LNCaP clone FGC (cell line): ENCODE data around the gene SMIM35.

Experiments
- DNase-seq: peaks from one replicate; pipeline ENCODE4 v3.0.0-alpha.2; 2011; ENCODE audit warnings: low read depth
- H3K4me3 ChIP-seq: 2 replicates; pipeline ENCODE4 v1.5.1; 2011; ENCODE audit warnings: mild to moderate bottlenecking, low read depth, low read length, control low read depth
- TF ChIP-seq, protein P1 (sequence below): IDR thresholded peaks from 2 replicates; pipeline ENCODE4 v1.5.1; 2012; ENCODE audit warnings: mild to moderate bottlenecking; ENCODE audit not compliant: control insufficient read depth, insufficient read depth; ENCODE audit errors: extremely low read depth

Gene SMIM35

DNA sequence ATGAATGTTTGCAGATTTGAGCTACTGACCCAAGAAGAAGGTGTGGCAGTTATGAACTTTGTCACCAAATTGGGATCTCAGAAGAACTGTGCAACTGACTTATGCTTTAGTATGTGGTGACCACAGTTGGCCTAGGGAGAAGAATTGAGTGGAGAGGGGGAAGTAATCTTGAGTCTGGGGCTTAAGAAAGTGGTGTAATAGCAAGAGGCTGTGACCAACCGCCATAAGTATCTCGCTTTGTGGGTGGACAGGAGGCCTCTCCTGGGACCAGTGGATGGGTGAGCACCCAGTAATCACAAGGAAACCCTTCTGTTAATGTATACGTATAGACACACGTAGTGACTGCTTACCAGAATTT, 113.3 kb downstream of the SMIM35 start:
- DNase-seq: no peak
- TF ChIP-seq, protein P1, sequence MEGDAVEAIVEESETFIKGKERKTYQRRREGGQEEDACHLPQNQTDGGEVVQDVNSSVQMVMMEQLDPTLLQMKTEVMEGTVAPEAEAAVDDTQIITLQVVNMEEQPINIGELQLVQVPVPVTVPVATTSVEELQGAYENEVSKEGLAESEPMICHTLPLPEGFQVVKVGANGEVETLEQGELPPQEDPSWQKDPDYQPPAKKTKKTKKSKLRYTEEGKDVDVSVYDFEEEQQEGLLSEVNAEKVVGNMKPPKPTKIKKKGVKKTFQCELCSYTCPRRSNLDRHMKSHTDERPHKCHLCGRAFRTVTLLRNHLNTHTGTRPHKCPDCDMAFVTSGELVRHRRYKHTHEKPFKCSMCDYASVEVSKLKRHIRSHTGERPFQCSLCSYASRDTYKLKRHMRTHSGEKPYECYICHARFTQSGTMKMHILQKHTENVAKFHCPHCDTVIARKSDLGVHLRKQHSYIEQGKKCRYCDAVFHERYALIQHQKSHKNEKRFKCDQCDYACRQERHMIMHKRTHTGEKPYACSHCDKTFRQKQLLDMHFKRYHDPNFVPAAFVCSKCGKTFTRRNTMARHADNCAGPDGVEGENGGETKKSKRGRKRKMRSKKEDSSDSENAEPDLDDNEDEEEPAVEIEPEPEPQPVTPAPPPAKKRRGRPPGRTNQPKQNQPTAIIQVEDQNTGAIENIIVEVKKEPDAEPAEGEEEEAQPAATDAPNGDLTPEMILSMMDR: no peak
- H3K4me3 ChIP-seq: no peak overlapping the region

DNA sequence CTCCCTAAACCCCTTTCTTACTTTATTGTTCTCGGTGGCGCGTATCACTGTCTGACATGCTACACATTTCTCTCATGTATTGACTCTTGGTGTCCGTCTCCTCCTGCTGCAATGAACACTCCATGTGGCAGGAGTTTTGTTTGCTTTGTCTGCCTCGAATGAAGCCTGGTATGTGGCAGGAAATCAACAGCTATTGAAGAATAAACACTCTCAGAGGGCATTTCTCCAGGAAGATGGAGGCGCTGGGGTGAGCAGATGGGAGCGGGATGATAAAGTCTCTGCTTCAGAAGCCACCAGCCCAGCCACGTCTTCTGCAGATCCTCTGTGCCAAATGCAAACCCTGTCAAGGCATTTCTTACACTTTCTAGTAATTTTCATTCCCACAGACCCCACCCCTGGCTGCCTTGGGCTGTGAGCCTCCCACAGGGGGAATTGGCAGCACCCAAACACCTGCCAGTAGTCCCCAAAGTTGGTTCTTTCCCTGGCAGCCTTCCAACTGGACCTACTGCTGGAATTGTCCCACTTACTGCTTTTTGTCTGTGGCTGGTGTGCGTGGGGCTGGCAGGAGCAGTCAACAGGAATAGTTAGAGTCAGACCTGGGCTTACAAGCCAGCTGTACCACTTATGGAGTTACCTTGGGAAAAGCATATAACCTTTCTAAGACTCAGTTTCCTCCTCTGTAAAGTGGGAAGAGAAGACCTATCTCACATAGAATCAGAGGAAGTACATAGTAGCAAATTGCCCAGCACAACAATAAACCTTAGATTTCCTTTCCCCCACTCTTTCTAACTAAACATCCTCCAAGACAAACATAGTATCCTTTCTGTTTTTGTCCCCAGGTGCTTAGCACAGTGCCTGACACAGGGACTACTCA, 113.9 kb downstream of the SMIM35 start:
- no peak overlapping the region for H3K4me3 ChIP-seq
- DNase-seq: peak; percentile 81
- TF ChIP-seq, protein P1: 0 out of 2 replicates have a peak, but pooled peaks have one; percentile 8

DNA sequence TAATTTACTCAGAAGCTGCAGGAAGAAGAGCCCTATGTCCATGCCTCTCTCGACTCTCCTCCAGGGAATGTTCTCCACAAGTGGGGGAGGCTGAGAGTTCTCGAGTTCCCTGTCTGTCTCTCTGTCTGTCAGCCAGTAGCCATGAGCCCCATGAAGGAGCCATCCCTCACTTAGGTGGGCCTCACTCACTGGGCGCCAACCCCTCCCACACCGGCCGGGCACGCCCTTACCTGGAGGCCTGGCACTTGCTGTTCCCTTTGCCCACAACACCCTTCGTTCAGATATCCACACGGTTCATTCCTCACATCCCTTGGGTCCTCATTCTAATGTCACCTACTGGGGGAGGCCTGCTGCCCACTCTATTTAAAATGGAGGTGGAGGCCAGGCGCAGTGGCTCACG, 114.7 kb downstream of the SMIM35 start:
- H3K4me3 ChIP-seq: no peak overlapping the region
- TF ChIP-seq, protein P1: no peak
- no peak for DNase-seq

DNA sequence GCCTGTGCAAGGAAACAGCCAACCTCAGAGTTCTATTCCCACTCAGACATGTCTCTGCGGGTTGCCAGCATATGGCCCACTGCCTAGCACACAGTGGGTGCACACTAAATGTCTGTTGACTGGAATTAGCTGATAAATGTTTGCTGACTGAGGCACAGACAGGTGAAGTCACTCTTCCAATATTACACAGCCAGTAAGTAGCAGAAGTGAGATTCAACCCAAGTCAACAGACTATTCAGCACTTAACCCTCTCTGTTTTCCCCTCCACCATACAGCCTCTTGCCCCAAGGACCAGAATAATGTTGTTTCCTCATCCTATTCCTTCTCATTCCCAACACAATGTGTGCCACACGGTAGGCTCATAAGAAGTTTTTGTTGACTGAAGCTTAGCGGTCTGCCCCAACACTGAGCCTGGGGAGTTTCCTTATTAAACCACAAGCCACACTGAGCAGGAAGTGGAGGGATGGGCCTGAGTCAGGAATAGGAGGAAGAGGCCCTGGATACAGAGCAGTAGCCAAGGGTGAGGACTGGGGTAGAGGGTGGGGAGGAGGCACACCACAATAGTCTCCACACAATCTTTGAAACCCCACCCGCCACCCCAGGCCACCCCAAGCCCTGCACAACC, 116.3 kb downstream of the SMIM35 start:
- TF ChIP-seq, protein P1: no peak
- no peak overlapping the region for H3K4me3 ChIP-seq
- no peak for DNase-seq

DNA sequence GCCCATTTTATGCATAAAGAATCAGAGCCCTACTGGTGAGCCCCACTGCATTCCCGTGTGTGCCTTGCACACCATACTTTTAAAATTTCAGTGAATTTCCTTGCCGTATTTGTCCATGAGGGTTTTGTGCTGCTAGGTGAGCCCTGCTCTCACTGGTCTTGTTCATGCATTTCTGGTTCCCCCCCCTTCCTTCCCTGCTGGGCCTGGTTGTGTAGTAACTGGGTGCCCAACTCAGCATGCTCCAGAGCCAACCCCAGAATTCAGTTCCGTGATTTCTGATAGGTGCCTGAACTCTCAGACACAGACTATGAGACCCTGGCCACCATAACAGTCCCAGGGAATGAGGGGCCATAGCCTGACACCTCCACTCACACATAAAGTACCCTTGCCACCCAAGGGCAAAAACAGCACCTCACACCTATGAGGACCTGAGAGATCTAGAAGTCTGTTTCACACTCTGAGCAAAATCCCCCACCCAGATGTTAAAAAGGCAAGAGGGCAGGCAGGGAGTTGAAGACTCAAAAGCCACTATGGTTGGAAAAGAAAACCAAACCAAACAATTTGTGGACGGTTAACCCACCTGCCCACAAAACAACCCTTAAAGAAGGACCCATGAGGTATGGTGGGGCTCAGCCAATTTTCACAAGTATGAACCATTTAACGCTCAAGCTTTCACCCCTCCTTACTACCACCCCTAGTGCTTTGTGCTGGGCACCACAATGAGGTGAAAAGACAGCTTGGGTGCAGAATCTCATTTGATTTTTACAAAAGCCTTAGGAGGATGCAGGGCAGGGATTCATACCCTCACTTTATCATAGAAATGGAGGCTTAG, 117.4 kb downstream of the SMIM35 start:
- TF ChIP-seq, protein P1: no peak
- H3K4me3 ChIP-seq: no peak overlapping the region
- DNase-seq: no peak

DNA sequence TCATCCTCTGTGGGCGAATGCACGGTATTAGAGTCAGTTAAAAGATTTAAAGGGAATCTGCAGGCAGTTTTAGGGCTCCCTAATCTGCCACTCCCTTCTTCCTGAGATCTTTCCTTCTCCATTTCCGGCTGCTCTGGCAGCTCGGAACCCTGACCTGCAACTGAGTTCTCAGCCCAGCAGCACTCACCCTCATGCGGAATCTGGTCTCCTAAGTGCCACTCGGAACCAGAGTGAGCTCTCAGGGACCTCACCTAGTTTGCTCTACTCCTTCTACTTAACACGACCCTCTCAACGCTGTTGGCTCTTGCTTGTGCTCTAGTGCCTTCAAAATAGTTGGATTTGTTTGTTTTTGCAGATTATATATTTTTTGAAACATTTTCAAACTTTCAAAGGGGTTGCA, 119.9 kb downstream of the SMIM35 start:
- no peak for DNase-seq
- TF ChIP-seq, protein P1: no peak
- H3K4me3 ChIP-seq: no peak overlapping the region
